ENCODE data around the gene SCN4B. TPM values are rescaled to one million over a fixed set of nuclear protein-coding genes. Genes with fewer than 3 reads are reported as not detected.

Gene SCN4B
- total and polyA plus RNA-seq, 2 of the 8 experiments (the other 6 are each of a cell fraction or from before 2014, with no cell fraction given), result 2.8 to 4.9 TPM

DNA sequence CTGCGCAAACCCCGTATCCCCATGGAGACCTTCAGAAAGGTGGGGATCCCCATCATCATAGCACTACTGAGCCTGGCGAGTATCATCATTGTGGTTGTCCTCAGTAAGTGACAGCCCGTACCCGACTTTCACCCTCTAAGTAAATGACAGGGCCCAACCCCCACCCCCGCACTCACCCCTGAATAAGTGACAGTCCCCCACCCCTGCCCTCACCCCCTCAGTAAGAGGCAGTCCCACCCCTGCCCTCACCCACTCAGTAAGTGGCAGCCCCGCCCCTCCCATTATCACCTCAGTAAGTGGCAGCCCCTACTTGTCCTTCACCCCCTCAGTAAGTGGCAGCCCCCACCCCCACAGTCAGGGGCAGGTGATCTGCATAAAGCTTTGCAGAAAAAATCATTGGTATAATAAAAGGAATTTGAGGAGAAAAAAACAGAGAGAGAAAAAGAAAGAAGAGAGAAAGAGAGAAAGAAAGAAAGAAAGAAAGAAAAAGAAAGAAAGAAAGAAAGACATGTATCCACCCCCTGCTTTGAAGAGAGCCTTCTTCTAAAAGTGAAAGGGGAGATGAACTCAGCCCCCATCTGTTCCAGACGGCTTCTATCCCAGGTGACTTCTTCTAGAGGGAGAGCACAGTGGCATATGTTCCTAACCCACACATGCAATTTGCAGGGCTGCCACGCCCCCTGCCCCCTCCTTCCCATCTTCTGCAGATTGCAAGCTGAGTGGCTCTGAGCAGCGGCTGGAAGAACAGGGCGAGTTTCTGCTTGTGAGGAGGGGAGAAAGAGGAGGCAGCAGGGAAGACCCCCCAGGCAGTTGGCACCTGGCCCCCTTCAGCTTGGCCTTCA lies 53.4 kb downstream of the SCN4B start:
- H3K23ac ChIP-seq (ENCODE audit: insufficient read length), result no peak overlapping the region
- H3K9ac ChIP-seq (replicated peaks in 1 of 4; ENCODE audit: extremely low read depth in 1 of 4, low read depth in 3 of 4, low read length in 3 of 4), result no peak overlapping the region
- H2BK12ac ChIP-seq (ENCODE audit: low read depth, low read length), result no peak overlapping the region
- no peak overlapping the region for H4K8ac ChIP-seq (ENCODE audit: extremely low read depth, insufficient read depth, low read length)
- no peaks in the 10 kb centered on the region for H3K36me3 ChIP-seq (ENCODE audit: control insufficient read depth in 2 of 4, insufficient read depth in 4 of 4, low read length in 3 of 4)
- peaks cover 0 to 13% (median 8%) of the 10 kb centered on the region in 4 experiments; a peak in 6 of 7 replicates for H3K4me1 ChIP-seq (replicated peaks in 1 of 4; ENCODE audit: control insufficient read depth in 3 of 4, insufficient read depth in 4 of 4, low read length in 3 of 4)
- H3K27ac ChIP-seq (ENCODE audit: low read depth, low read length), result no peak overlapping the region
- no peaks in the 10 kb centered on the region for H3K79me2 ChIP-seq (ENCODE audit: control insufficient read depth in 1 of 2, insufficient read depth in 2 of 2, low read length in 2 of 2)
- H3K79me1 ChIP-seq (ENCODE audit: low read depth, low read length), result no peaks in the 10 kb centered on the region
- 63% methylated on average over 6 of the region's 11 CpGs; no CpG with 5 or more reads in 1 of the 2 experiments for WGBS, 2 experiments (ENCODE audit: extremely low coverage in 1 of 2, insufficient coverage in 1 of 2, insufficient read length in 1 of 2, insufficient replicate concordance in 2 of 2, low coverage in 1 of 2, low lambda C conversion rate in 2 of 2, missing lambda C conversion rate in 1 of 2)
- 0 out of 2 replicates have a peak overlapping the region, but pooled peaks have one; percentile 40 for H2AFZ ChIP-seq (ENCODE audit: low read length)
- H2BK5ac ChIP-seq (ENCODE audit: low read depth, low read length), result no peak overlapping the region; the same call in 1 of the 2 replicates
- no peak overlapping the region for H2AK5ac ChIP-seq (ENCODE audit: low read depth, low read length)
- H3K4ac ChIP-seq (replicated peaks; ENCODE audit: insufficient read length, low read depth, low read length), result no peak overlapping the region
- H2BK15ac ChIP-seq (ENCODE audit: low read length), result no peak overlapping the region
- H3K14ac ChIP-seq (ENCODE audit: insufficient read length), result no peak overlapping the region
- no peaks in the 10 kb centered on the region for H3K9me3 ChIP-seq (ENCODE audit: insufficient read depth in 2 of 2, low read depth in 1 of 2, low read length in 1 of 2)
- H2BK20ac ChIP-seq (ENCODE audit: low read length), result no peak overlapping the region
- H3K4me2 ChIP-seq (ENCODE audit: insufficient read depth in 1 of 2, low read depth in 2 of 2, low read length in 2 of 2), result peak overlapping the region; percentile 34 to 48; a peak in 1 of 4 replicates
- DNase-seq (ENCODE audit: low read depth in 1 of 2, low spot score in 2 of 2) (peak in 1 of 2 experiments; percentile 57), FAIRE-seq (no peak)
- no peak overlapping the region for H4K5ac ChIP-seq (ENCODE audit: insufficient read length, low read depth, low read length)
- no peaks in the 10 kb centered on the region for H4K20me1 ChIP-seq (replicated peaks in 1 of 2; ENCODE audit: control insufficient read depth in 1 of 2, insufficient read depth in 2 of 2, low read length in 2 of 2)
- no peak overlapping the region for H3K4me3 ChIP-seq (ENCODE audit: extremely low read depth in 1 of 4, insufficient read depth in 2 of 4, low read depth in 3 of 4, low read length in 4 of 4)
- H4K91ac ChIP-seq (replicated peaks; ENCODE audit: insufficient read length, low read length), result no peak overlapping the region
- POLR2A ChIA-PET (ENCODE audit: partially characterized antibody), result no interaction called here
- H3K56ac ChIP-seq (replicated peaks; ENCODE audit: insufficient read length, low read depth, low read length), result no peak overlapping the region
- CTCF ChIA-PET (ENCODE audit: partially characterized antibody), result interaction anchor here (0.6 kb wide), 1 partner anchor 8 kb away, joined by 3 read pairs; no protein-coding TSS in a partner anchor
- no peak overlapping the region for H2BK120ac ChIP-seq (replicated peaks; ENCODE audit: low read depth, low read length)
- H3K23me2 ChIP-seq (ENCODE audit: low read depth, low read length), result no peaks in the 10 kb centered on the region
- no peaks in the 10 kb centered on the region; a peak in 1 of 7 replicates for H3K27me3 ChIP-seq (replicated peaks in 1 of 4; ENCODE audit: control insufficient read depth in 3 of 4, extremely low read depth in 1 of 4, insufficient read depth in 3 of 4, low read length in 3 of 4)
- no peak overlapping the region for H3K18ac ChIP-seq (ENCODE audit: extremely low read depth, low read length)
- TF ChIP-seq SRF (IDR thresholded peaks at IDR 0.05; ENCODE audit: low read depth, low read length) (no peak), RNF2 (IDR thresholded peaks at IDR 0.05; ENCODE audit: borderline replicate concordance, low read depth, low read length, missing control alignments, poor library complexity, severe bottlenecking) (no peak), POLR2AphosphoS5 (IDR thresholded peaks at IDR 0.05; ENCODE audit: low read depth, low read length) (no peak)
- TF ChIP-seq, protein P1, sequence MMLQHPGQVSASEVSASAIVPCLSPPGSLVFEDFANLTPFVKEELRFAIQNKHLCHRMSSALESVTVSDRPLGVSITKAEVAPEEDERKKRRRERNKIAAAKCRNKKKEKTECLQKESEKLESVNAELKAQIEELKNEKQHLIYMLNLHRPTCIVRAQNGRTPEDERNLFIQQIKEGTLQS (IDR thresholded peaks at IDR 0.05; ENCODE audit: insufficient read depth, low read depth, low read length), result no peak

Measured in H1 (cell line).